ENCODE data around the gene GSDMA. TPM values are rescaled to one million over a fixed set of nuclear protein-coding genes. Genes with fewer than 3 reads are reported as not detected.

GSDMA gene
- total RNA-seq, 1 donor from 2014 or later, result not detected

DNA sequence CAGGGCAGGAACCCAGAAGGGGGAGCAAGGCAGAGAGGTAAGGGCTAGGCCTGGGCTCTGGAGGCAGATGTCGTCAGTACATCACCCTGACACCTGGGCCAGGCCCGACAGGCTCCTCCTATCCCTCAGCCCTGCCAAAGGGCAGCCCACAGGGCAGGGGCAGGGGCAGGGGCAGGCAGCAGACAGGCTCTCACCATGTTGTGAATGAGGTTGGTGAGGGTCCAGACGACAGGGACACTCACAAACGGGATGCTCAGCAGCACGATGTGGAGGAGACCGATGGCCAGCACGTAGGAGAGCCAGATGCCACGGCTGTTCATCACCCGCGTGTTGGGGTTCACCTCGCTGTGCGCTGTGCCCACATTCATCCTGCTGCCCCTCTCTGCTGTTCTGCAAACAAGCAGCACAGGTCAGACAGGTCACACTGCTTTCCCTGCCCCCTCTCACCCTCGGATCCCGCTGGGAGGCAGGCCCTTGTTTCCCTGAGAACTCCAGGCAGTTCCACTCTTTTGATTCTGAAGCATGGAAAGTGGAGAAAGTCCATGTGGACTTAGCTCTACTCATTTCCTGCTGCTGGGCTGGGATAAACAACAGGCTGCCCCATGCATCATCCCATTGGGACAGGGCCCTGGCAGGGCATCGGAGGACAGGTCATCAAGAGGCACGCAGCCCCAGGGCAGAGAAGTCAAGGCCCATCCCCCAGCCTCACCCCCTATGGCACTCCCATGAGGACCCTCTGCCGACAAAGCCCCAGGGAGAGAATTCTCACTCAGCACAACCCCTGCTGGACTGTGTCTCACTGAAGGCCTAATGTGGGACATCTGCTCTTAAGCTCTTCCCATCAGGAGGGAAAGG is 38.7 kb upstream of the GSDMA start:
- Mint-ChIP-seq H3K4me3 (no peak overlapping the region), H3K9me3 (no peaks in the 10 kb centered on the region), H3K4me1 (peaks cover 59% of the 10 kb centered on the region), H3K36me3 (ENCODE audit: low read depth) (peaks cover 39% of the 10 kb centered on the region), H3K27ac (no peak overlapping the region), H3K27me3 (no peaks in the 10 kb centered on the region)
- intact Hi-C loops (cut with micrococcal nuclease), result loop anchor here (10.0 kb wide), 1 partner anchor 361 kb away; the partner anchor contains the start of gene CDC6
- ChIA-PET CTCF (interaction anchor here (0.7 kb wide), 1 partner anchor 41 kb away, joined by 3 read pairs; no protein-coding TSS in a partner anchor), POLR2A (no interaction called here)
- DNase-seq, result no peak
- ATAC-seq (ENCODE audit: low read depth), result no peak
- TF ChIP-seq, protein P1, sequence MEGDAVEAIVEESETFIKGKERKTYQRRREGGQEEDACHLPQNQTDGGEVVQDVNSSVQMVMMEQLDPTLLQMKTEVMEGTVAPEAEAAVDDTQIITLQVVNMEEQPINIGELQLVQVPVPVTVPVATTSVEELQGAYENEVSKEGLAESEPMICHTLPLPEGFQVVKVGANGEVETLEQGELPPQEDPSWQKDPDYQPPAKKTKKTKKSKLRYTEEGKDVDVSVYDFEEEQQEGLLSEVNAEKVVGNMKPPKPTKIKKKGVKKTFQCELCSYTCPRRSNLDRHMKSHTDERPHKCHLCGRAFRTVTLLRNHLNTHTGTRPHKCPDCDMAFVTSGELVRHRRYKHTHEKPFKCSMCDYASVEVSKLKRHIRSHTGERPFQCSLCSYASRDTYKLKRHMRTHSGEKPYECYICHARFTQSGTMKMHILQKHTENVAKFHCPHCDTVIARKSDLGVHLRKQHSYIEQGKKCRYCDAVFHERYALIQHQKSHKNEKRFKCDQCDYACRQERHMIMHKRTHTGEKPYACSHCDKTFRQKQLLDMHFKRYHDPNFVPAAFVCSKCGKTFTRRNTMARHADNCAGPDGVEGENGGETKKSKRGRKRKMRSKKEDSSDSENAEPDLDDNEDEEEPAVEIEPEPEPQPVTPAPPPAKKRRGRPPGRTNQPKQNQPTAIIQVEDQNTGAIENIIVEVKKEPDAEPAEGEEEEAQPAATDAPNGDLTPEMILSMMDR (IDR thresholded peaks at IDR 0.05), result no peak

DNA sequence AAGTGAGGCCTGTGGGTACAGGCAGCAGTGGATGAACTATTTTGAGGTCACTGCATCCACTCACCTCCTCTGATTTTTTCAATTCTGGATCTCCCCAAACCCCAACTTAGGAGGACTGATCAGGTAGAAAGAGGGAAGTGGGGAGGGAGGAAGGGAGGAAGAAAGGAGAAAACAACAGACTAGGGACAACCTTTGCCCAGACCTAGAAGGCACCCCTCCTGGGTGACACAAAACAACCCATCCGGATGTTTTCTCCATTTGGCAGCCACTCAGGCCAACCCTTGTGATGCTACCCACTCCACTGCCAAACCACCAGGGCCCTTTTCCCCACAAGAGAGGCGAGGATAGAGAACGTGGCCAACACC is 38.1 kb upstream of the GSDMA start:
- DNase-seq (no peak), ATAC-seq (ENCODE audit: low read depth) (no peak)
- no peak overlapping the region for H3K4me3 Mint-ChIP-seq
- ChIA-PET POLR2A (no interaction called here), CTCF (no interaction called here)
- H3K27me3 Mint-ChIP-seq, result no peaks in the 10 kb centered on the region
- H3K36me3 Mint-ChIP-seq (ENCODE audit: low read depth), result peaks cover 39% of the 10 kb centered on the region
- H3K9me3 Mint-ChIP-seq, result no peaks in the 10 kb centered on the region
- TF ChIP-seq, protein P1 (IDR thresholded peaks at IDR 0.05), result no peak
- H3K4me1 Mint-ChIP-seq, result peaks cover 62% of the 10 kb centered on the region
- intact Hi-C loops (cut with micrococcal nuclease), result loop anchor here (5.0 to 10.0 kb wide), 2 partner anchors 52 to 360 kb away; partner anchors contain the start of gene CDC6
- no peak overlapping the region for H3K27ac Mint-ChIP-seq

DNA sequence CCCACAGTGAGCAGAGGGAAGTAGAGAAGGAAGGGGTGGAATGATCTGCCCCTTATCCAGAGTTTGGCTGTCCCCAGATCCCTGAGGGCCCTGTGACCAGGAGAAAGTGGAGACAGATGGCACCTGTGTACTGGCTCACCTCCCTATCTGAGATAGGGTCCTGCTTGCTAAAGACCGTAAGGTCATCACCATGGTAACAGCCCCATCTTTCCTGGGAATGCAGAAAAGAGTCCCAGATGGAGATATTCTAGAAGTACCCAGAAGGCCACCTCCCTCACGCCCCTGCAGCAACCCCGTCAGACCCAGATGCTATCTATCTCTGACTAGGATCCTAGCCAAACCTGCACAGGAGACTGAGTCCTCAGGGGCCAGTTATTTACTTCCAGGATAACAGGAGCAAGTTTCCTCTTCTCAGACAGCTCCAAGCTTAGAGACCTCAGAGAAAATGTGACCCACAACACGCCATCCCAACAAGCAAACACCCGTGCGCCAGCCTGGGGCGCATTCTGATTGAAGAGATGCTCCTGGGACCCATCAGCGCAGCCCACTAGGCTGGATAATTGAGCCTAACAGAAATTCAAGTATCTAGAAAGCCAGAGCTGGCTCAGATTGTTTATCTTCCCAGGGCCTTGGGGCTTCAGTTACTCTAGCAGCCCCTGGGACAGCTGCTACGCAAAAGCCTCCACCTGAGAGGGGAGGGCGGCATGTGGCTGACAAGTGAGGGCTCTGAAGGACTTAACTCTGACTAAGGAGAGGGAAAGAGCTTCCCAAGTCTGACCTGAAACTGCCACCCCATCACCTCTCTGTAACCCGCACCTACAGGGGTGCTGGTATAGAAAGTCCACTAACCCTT is 37.3 kb upstream of the GSDMA start:
- no peaks in the 10 kb centered on the region for H3K9me3 Mint-ChIP-seq
- ChIA-PET POLR2A (interaction anchor here (1.9 kb wide), 1 partner anchor 170 kb away, joined by 7 read pairs; no protein-coding TSS in a partner anchor), CTCF (interaction anchor here (1.0 kb wide), 1 partner anchor 53 kb away, joined by 3 read pairs; no protein-coding TSS in a partner anchor)
- TF ChIP-seq, protein P1 (IDR thresholded peaks at IDR 0.05), result no peak
- H3K27ac Mint-ChIP-seq, result no peak overlapping the region
- ATAC-seq (ENCODE audit: low read depth) (no peak), DNase-seq (no peak)
- H3K36me3 Mint-ChIP-seq (ENCODE audit: low read depth), result peaks cover 35% of the 10 kb centered on the region
- peak overlapping the region; percentile 97 for H3K4me3 Mint-ChIP-seq
- no peaks in the 10 kb centered on the region for H3K27me3 Mint-ChIP-seq
- H3K4me1 Mint-ChIP-seq, result peaks cover 56% of the 10 kb centered on the region
- intact Hi-C loops (cut with micrococcal nuclease), result loop anchor here (5.0 to 10.0 kb wide), 2 partner anchors 53 to 359 kb away; partner anchors contain the start of gene CDC6

DNA sequence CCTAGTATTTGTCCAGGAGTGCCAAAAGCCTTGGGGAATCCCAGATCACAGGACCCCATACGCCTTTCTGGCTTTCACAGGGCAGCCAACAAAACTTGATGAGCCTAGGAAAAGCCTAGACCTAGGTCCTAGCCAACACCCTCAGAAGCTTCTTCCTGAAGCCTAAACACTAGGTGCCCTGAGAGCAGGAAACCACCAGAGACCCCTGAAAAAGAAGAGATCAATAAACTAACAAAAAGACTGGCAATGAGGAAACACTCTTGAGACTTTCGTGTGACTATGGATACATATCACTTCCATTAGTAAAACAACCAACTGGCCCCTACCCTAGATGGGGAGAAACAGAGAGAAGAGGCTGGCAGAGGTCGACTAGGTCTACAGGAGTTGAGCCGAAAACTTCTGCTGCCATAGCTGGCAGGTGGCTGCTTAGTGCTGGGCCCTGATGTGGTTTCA is 36.6 kb upstream of the GSDMA start:
- Mint-ChIP-seq H3K9me3 (no peaks in the 10 kb centered on the region), H3K36me3 (ENCODE audit: low read depth) (peaks cover 32% of the 10 kb centered on the region), H3K27ac (no peak overlapping the region), H3K4me1 (peaks cover 50% of the 10 kb centered on the region), H3K27me3 (no peaks in the 10 kb centered on the region), H3K4me3 (peak overlapping the region; percentile 97)
- intact Hi-C loops (cut with micrococcal nuclease), result loop anchor here (5.0 to 10.0 kb wide), 2 partner anchors 54 to 359 kb away; partner anchors contain the start of gene CDC6
- ChIA-PET CTCF (interaction anchor here (1.0 kb wide), 1 partner anchor 54 kb away, joined by 3 read pairs; no protein-coding TSS in a partner anchor), POLR2A (interaction anchor here (1.9 kb wide), 1 partner anchor 171 kb away, joined by 7 read pairs; no protein-coding TSS in a partner anchor)
- ATAC-seq (ENCODE audit: low read depth) (no peak), DNase-seq (no peak)
- TF ChIP-seq, protein P1 (IDR thresholded peaks at IDR 0.05), result no peak

Measured in activated B cell treated with CpG ODN at 0.5 μM for 24 hours (primary cell).